NCI-H146 treated with DMSO at 0.1 percent for 48 hours (cell line): ENCODE data around the gene RCAN2.

Experiments
- DNase-seq: peaks from one replicate; lab custom pipeline; 2025; ENCODE audit not compliant: unreplicated experiment; lab: John Stamatoyannopoulos, UW

RCAN2 gene

DNA sequence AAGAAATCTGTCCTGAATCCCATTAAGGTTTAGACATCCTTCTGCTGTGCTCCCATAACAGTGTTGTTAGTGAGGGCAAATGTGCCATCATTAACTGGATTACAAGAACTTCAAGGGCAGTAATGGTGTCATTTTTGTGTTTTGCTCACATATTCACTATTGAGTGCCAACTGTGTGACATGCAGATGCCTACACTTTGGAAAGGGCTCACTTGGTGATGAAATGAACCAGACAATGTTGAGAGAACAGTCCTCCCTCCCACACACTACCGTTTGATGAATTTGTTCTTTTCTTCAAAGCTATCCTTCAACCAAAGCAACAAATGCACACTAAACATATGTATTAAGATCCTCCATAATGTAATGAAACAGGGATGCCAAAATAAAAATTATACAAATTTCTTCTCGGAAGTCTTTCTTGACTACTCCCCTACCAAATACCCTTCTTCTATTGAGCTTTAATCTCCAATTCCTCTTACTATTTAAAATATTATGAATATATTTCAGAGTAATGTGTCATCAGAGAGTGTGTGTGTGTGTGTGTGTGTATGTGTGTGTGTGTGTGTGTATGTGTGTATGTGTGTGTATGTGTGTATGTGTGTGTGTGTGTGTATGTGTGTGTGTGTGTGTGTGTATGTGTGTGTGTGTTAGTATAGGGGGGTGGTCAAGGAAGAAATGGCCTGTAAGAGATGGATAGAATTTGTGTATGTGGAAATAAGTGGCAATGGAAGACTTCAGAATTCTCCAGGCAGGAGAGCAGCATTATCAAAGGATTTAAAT, 228.1 kb downstream of the RCAN2 start:
- no peak for DNase-seq

DNA sequence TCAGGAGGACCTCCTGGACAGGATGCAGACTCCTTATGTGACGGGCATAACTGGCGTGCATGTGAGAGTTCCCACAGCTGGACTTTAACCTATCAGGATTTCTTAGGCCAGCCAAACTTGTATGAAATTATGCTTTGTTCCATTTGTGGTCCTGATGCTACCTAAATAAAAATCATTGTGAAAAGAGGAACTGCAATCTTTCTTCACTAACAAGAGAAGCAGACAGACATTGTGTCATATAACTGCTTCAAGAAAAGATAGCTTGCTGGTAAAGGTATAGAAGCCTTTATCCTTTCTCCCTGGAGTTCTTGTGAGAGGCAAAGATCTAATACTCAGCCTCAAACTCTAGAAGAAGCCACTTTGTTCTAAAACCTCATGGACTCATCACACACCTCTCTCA, 233.0 kb downstream of the RCAN2 start:
- no peak for DNase-seq

DNA sequence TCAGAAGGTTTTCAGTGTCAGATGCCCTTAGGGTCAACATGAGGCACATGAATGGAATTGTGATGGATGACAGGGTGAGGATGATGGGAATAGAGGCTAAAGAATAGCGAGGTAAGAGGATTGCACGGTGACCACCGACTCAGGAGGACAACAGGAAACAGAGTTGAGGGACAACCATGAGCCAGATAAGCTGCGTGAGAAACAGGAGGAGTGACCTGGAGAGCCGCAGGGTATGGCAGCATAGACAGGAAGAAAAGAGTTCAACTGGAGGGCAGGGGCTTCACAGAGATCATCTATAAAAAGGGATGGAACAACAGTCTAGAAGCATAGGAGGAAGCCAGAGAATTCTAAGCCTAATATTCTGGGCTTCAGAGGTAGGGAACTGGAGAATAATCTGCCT, 235.7 kb downstream of the RCAN2 start:
- DNase-seq: no peak

DNA sequence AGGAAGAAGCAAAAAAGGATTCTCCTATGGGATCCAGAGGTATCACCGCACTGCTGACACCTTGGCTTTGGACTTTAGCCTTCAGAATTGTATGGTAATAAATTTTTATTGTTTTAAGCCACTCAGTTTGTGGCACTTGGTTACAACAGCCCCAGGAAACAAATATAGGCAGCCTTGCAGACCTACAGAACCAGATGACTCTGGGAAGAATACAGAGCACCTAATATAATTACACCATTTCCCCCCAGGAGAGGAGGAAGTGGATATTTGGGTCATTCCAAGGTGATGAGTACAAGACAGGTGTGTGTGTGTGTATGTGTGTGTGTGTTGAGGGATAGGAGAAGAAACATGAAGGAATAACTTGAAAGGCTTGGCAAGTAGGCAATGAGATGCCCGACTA, 236.3 kb downstream of the RCAN2 start:
- DNase-seq: no peak

DNA sequence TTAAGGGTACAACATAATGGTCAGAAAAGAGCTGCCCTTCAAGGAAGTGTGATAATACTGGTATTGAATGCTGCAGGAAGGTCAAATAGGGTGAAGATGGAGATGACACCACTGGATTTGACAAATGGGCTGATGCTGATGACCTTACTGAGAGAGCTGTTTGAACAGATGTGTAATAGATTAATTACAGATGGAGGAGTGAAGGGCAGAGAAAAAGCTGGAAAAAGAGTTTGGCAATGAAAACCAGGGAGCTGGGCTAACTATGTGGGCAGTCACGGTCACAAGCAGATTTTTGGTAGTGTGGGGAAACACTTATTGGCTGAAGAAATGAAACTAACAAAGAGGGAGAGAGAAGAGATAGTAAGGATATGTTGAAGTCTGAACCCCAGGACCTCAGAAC, 236.9 kb downstream of the RCAN2 start:
- no peak for DNase-seq

DNA sequence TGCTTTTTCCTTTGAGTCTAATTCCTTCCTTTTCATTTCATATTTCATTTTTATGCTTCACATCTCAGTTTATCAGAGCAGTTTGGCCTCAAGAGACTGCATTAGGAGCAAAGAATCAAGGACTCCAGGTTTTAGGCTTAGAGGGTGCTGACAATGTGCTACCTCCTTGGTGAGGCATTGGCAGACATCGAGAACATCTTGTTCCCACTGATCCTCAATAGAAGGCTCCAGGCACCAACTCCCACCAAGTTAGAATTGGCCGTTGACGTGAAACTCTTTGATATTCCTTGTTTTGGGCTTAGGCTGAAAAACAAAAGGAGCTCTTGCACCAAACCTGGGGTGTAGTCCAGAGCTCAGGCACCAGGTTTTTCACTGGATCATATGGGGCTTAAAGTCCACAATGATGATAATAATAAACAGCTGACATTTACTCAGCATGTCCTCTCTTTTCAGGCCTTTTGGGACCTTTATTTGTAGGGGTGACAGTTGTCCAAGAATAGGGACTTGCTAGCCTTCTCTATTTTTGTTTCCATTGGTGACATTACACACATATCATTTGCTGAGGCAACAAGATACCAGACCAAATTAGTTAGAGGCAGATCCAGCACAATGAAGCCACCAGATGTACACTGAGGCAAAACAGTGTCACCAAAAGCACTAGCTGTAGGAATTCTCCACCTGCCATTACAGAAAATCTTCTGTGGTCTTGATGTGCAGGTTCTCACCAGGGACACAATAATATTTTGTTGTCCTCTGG, 239.5 kb downstream of the RCAN2 start:
- DNase-seq: no peak

DNA sequence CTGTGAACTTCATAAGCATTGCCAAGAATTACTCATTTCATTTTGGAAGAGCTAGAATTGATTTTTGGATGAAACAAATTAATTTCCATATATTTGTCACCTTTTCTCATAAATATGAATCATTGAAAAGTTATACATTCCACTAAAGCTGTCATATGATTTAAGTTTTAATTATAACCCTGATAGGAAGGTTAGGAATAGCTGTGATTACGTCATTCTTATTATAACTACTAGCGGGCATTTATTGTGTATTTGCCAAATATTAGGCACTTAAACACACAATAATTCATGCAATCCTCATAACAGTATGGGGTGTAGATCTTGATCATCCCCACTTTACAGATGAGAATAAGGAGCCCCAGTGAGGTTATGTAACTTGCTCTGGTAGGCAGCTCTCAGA, 243.1 kb downstream of the RCAN2 start:
- DNase-seq: no peak

DNA sequence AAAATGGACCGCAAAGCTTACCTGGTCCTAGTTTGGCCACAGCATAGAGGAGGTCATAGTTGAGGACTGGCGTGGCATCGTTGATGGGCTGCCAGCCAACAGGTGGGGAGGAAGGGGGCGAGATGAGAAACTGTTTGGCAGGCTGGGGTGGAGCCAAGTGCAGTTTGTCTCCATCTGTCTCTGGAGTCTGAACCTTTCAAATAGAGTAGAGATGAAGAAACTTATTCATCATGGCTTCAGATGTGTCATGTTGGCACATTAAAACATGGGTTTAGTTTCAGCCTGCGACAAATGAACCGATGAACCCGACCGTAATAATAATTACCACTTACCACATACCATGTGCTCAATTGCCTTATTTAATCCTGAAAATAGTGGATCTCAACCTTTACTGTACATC, 244.5 kb downstream of the RCAN2 start:
- DNase-seq: no peak

DNA sequence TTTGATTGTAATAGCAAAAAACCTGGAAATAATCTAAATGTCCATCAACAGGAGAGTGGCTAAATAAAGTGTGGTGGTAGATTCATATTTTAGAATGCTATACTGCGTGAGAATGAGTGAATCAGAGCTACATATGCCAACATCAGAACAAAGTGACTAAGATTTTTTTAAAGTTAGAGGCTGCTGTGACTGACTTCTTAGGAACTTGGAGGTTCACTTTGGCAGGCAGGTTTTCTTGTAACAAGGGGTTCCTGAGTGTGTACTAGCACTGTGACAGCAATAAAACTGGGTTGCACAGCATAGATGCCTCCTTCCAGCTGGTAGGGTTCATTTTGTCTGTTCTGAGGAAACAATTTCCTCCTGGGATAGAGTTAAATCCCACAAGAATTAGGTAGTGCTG, 245.2 kb downstream of the RCAN2 start:
- DNase-seq: no peak

DNA sequence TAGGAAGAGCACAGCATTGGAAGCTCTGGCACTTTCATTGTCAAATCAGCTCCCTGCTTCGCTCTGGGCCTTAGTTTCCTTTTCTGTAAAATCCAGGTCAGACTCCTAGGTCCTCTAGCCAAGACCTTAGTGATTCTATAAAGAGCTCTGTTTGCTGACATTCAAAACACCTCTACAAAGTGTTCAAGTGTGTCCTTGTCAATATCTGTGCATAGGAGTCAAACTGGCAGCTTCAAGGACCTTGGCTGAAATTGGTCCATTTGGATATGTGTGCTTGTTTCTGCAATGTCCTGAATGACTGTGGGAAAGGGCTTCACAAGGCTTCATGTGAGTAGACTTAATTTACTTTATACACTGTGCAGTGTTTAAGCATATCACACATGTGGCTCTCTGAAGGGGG, 246.6 kb downstream of the RCAN2 start:
- DNase-seq: no peak

DNA sequence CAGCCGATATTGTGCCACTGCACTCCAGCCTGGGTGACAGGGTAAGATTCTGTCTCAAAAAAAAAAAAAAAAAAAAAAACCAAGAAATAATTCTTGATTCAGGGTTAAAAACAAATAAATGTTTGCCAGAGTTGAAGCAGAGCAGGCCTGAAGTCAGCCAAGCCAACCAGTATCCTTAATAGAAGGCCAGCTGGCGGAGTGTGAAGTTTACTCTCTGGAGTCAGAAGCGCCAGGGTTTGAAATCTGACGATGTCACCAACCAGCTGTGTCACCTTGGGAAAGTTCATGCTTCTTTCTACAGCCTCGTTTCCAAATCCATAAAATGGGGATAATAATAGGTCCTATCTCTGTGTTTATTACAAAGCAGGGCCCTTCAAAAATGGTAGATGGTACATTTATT, 247.5 kb downstream of the RCAN2 start:
- DNase-seq: no peak

DNA sequence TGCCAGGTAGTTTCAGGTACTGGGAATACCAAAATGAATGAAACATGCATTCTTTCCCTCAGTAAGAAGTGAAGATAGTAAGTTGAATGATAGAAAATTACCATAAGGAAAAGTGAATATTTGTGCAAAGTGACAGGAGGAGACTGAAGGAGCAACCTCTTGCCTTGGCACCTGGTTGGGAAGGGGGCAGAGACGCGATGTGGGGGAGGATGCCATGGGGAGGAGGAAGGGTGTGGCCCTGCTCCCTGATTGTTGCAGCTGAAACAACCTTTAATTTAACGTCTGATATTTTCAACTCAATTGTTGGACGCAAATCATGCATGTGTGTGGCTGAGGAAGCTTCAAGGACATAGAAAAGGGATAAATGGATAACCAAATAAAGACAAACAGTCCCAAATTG, 248.3 kb downstream of the RCAN2 start:
- DNase-seq: no peak

DNA sequence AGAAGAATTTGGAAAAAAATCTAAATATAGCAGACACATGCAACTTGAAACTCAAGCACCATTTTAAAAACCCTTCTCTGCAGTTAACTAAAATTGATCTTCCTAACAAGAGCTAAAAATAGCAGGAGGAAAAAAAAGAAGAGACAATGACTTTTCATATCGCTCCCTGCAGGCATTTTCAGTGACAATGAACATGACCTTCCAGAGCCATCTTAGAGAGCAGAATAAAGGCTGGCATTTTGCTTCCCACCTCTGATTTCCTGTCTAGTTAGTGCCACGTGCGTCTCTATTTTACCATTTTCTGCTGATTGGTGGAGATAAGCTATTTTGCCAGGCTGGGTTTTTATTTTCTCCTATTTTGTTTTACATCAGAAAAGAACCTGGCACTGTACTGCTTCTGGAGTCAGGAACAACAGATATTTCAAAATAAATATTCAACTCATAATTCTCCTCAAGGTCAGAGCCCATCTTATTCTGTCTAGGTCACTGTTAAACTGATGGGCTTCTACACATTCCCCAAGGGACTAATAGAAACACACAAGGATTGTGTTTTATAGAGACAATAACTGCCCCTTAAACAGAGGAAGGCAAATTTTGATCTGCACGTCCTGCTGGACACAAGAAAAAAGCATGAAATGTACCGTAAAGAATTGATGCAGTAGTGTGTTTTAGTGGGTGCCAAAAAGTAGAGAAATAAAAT, 250.2 kb downstream of the RCAN2 start:
- no peak for DNase-seq

DNA sequence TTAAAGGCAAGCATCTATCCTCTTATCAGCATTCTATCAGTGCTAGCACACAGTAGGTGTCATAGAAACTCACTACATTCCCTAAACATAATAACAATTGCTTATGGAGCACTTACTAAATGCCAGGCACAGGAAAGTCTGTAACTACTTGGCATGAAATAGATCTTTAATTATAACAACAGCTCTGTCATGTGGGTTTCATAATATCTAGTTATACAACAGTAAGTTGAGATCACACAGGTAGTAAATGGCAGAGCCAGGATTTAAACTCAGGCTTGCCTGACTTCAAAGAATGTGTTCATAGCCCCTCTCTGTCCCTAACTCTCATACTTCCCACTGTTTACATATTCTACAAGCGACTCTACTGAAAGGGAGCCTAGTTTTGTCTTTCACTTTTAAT, 254.5 kb downstream of the RCAN2 start:
- DNase-seq: no peak

DNA sequence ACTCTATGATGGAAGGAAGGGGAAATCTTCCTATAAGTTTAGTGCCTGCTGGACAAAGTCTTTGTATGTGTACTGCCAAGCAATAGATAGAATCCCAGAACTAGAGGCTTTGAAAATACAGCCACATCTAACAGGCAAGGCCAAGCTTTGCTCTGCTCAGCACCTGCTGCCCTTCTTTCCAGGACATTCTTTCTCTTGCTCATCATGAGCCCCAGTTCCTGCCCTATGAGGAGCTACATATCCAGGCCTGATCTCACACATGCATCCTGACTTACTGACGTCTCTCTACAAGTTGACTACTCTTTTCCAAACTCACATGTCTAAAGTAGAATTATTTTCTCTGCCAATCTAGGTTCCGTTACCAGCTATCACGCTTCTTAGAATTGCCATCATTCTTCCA, 256.0 kb downstream of the RCAN2 start:
- no peak for DNase-seq

DNA sequence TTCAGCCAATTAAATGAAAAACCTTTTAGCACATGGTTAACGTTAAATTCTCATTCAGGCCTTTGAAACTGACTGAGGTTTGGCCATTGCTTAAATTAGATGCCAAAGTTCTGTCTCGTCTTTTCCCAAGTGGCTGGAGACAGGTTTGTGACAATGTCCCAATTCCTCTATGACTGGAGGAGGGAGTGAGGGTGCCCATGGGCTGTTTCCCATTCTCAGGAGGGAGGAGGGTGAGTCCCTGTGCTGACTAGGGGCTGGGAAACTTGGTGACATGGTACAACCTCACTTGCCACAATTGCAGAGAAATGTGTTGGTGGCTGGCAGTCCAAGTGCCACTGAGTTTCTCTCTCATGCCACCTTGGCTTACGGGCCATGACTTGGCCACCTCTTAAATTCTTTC, 256.5 kb downstream of the RCAN2 start:
- no peak for DNase-seq

DNA sequence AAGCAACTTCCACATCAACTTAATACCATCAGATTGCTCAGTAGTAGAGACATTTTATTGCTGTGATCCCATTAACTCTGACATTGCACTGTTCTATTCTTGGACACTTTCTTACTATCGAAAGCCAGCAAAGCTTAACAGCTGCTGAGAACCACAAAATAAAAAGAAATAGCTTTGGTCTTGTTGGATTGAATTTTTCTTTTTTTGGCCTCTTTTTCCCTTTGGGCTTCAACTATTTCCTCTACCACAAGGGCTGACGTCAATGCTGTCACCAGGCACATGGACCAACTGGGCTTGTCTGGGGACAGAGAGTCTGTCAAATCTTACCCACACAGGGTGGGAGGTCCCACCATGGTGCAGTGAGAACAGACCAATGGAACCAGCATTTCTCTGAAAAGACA, 257.1 kb downstream of the RCAN2 start:
- no peak for DNase-seq

DNA sequence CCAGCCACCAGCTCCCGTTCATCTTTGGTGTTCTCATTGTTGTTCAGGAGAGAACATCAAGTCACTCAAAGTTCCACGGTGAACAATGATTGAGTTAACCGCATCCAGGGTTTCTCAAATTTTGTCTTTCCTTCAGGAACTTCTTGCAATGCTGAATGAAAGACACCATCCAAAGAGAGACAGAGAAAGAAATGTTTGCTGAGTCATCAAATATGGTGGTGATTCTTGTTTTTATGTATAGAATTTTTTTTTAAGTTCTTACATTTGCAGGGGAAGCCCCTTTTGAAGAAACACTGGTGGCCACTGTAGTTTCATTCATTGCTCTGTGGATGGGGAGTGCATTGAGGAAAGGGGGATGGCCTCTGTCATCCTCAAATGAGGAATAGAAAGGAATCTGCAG, 258.1 kb downstream of the RCAN2 start:
- no peak for DNase-seq

DNA sequence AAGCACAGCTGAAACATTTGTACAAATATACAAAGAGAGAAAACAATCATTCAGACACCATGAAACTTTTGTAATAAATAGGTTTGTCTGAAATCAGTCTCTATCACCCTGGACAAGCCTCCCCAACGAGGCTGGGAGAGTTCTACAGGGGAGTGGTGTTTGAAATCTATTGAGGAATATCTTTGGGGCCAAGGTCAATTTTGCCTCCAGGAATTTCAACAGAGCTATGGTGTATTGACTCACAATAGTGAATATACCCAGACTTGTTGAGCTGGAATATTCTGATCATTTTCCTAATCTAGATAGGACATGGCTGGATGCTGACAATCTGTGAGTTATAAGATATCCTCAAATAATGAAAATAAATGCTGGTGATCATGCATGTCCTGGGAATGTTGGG, 269.0 kb downstream of the RCAN2 start:
- DNase-seq: no peak

DNA sequence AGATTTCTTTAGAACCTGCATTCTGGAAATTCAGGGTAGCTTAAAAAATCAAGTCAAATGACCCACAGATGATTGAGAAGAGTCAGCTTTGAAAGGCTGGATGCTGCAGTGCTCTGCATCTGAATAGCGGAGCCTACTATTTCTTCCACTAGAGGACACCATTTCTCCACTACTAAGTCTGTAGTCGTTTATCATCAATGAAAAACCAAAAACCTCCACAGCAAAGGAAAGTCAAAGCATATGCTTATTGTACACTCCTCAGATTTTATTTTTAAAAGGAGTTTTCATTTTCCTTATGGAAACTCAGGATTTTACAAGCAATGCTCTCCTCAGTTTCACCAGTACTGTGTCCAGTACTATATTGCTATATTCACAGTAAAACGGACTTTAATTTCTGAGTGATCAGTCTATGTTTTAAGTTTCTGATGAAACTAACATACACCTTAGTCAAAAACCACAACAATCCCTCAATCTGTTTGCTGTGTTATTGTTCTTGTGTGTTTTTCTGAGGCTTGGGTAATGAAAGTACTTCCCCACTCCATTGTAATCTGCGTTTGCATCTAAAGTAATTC, 269.9 kb downstream of the RCAN2 start:
- no peak for DNase-seq

DNA sequence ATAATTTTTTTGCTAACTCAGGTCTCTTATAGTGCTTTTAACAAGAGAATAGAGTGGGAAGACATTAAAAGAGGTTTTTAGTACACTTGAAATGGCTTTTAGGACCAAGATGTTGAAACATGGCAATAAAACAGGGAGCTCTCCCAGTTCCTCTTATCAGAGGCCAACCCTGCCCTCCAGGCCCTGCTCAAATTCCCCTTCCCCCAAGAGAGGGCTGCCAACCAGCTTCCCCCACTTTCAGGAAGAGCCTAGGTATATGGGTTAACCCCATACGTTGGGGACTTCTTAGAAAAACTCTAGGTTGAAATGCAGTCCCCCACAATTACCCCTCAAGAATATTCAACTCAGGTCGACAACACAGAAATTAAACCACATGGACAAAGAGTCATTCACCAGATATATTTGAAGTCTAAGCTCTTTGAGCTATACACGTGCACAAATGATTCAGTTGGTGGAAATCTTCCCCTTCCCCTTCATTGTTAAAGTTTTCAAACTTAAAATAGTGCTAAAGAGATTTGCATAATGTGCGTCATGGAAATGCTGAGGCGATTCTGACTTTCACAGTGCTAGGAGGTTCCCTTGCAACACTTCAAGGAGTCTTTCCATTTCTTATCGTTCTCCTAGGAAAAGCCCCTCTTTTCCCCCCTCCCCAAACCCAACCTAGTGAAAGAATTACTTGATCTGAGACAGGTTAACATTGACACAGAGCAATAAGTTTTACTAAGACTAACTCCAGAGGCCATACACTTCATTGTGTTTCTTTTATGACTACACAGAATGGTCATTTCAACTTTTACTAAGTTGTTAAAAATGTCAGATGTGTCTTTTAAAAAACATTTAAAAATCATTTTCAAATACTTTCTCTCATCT, 270.7 kb downstream of the RCAN2 start:
- DNase-seq: no peak
